ENCODE measurements around the gene WDR44. TPM values are rescaled to one million over a fixed set of nuclear protein-coding genes. Genes with fewer than 3 reads are reported as not detected.

The WDR44 gene
- polyA plus RNA-seq, 6 donors from 2014 or later: 4.4 to 10.0 (median 6.5) TPM

GRCh38 chrX:118497180-118497818 lies 151.4 kb downstream of the WDR44 start:
- peaks cover 0 to 4% (median 0%) of the 10 kb centered on the region in 7 donors for H3K9me3 Mint-ChIP-seq
- ATAC-seq (ENCODE audit: low read depth in 2 of 2): no peak
- H3K27ac Mint-ChIP-seq: peak overlapping the region; percentile 90 to 99 (median 98)
- peak overlapping the region; percentile 93 to 99 (median 98) for H3K4me3 Mint-ChIP-seq
- no peaks in the 10 kb centered on the region for H3K36me3 Mint-ChIP-seq
- H3K4me1 Mint-ChIP-seq: peaks cover 19 to 45% (median 24%) of the 10 kb centered on the region in 3 donors
- no peak for DNase-seq
- no peaks in the 10 kb centered on the region for H3K27me3 Mint-ChIP-seq

- H3K36me3 Mint-ChIP-seq: no peaks in the 10 kb centered on the region
- peaks cover 30 to 56% (median 33%) of the 10 kb centered on the region in 3 donors for H3K4me1 Mint-ChIP-seq
- H3K4me3 Mint-ChIP-seq: peak overlapping the region in 5 of 8 donors; percentile 93 to 99 (median 95)
- DNase-seq (no peak), ATAC-seq (ENCODE audit: low read depth in 2 of 2) (no peak)
- H3K27me3 Mint-ChIP-seq: no peaks in the 10 kb centered on the region
- peak overlapping the region in 5 of 6 donors; percentile 16 to 98 (median 49) for H3K27ac Mint-ChIP-seq
- H3K9me3 Mint-ChIP-seq: peaks cover 0 to 4% (median 0%) of the 10 kb centered on the region in 7 donors
Observed at GRCh38 chrX:118498351-118498750, 152.4 kb downstream of the WDR44 start.

- Mint-ChIP-seq H3K4me1 (peaks cover 34 to 60% (median 37%) of the 10 kb centered on the region in 3 donors), H3K4me3 (peak overlapping the region in 1 of 8 donors; percentile 2)
- no peak for ATAC-seq (ENCODE audit: low read depth in 2 of 2)
Observed at GRCh38 chrX:118498755-118499154, 152.8 kb downstream of the WDR44 start.

GRCh38 chrX:118499295-118499694 lies 153.4 kb downstream of the WDR44 start:
- H3K4me1 Mint-ChIP-seq: peaks cover 39 to 63% (median 41%) of the 10 kb centered on the region in 3 donors
- H3K27me3 Mint-ChIP-seq: no peaks in the 10 kb centered on the region
- DNase-seq (no peak), ATAC-seq (ENCODE audit: low read depth in 2 of 2) (no peak)
- H3K27ac Mint-ChIP-seq: peak overlapping the region in 2 of 6 donors; percentile 11 to 29
- H3K9me3 Mint-ChIP-seq: peaks cover 0 to 4% (median 0%) of the 10 kb centered on the region in 7 donors
- no peak overlapping the region for H3K4me3 Mint-ChIP-seq
- H3K36me3 Mint-ChIP-seq: no peaks in the 10 kb centered on the region

More at GRCh38 chrX:118498755-118499154, 152.8 kb downstream of the WDR44 start:
- no peaks in the 10 kb centered on the region for H3K27me3 Mint-ChIP-seq
- peaks cover 0 to 4% (median 0%) of the 10 kb centered on the region in 7 donors for H3K9me3 Mint-ChIP-seq
- no peak for DNase-seq
- peak overlapping the region in 3 of 6 donors; percentile 11 to 90 (median 29) for H3K27ac Mint-ChIP-seq
- H3K36me3 Mint-ChIP-seq: no peaks in the 10 kb centered on the region

Other genes with a start within 250 kb of the WDR44 start
- under 1 TPM in 1 of 6 donors, not detected in 5; 0.27 TPM for gene KLHL13, start 229.3 kb upstream of the WDR44 start, polyA plus RNA-seq (ENCODE audit: low read depth in 6 of 6)
- gene DOCK11, start 149.7 kb downstream of the WDR44 start, polyA plus RNA-seq (ENCODE audit: low read depth in 6 of 6): 10 to 100 TPM; 15.4 to 29.9 (median 19.7) TPM